Endothelial cell (in vitro differentiated cells): Measurements from ENCODE around the gene TNS4. TPM values are rescaled to one million over a fixed set of nuclear protein-coding genes. Genes with fewer than 3 reads are reported as not detected.

ENCODE experiments used
- DNase-seq: peaks from one replicate; pipeline ENCODE4 v3.0.0; 2021; ENCODE audit warnings: low spot score
- H3K27ac Mint-ChIP-seq: one replicate; pipeline ENCODE4 v1.8.0; 2021; ENCODE audit warnings: mixed read lengths, inconsistent platforms; ENCODE audit not compliant: unreplicated experiment
- H3K27me3 Mint-ChIP-seq: one replicate; pipeline ENCODE4 v1.8.0; 2021; ENCODE audit warnings: mild to moderate bottlenecking, moderate library complexity, mixed read lengths, inconsistent platforms; ENCODE audit not compliant: unreplicated experiment
- H3K36me3 Mint-ChIP-seq: one replicate; pipeline ENCODE4 v1.8.0; 2021; ENCODE audit warnings: mild to moderate bottlenecking, low read depth, mixed read lengths, inconsistent platforms; ENCODE audit not compliant: unreplicated experiment
- H3K4me1 Mint-ChIP-seq: one replicate; pipeline ENCODE4 v1.8.0; 2021; ENCODE audit warnings: mild to moderate bottlenecking, mixed read lengths, inconsistent platforms; ENCODE audit not compliant: unreplicated experiment
- H3K4me3 Mint-ChIP-seq: one replicate; pipeline ENCODE4 v1.8.0; 2021; ENCODE audit warnings: mild to moderate bottlenecking, mixed read lengths, inconsistent platforms; ENCODE audit not compliant: unreplicated experiment
- H3K9me3 Mint-ChIP-seq: one replicate; pipeline ENCODE4 v1.8.0; 2021; ENCODE audit warnings: mixed read lengths, inconsistent platforms; ENCODE audit not compliant: unreplicated experiment
- CTCF ChIP-seq: fragments of 200-600 bp; sonication (generic); IDR thresholded peaks from one replicate; pipeline ENCODE4 v1.5.0; 2021; ENCODE audit warnings: antibody characterized with exemption; ENCODE audit not compliant: unreplicated experiment
- total RNA-seq: library from RNA; stranded (reverse); fragmentation: NEBNext Ultra II Directional; extraction: Animal tissue kit (Norgen Biotek cat#: 25700); gene quantifications from one replicate; pipeline ENCODE4 v1.2.1, GENCODE V29; 2021; ENCODE audit not compliant: unreplicated experiment

Gene TNS4
- total RNA-seq, 1 donor from 2014 or later, result 0.08 TPM

- no peaks in the 10 kb centered on the region for H3K9me3 Mint-ChIP-seq
- H3K4me3 Mint-ChIP-seq, result no peak overlapping the region
- peaks cover 6% of the 10 kb centered on the region for H3K4me1 Mint-ChIP-seq
- no peak for DNase-seq
- no peaks in the 10 kb centered on the region for H3K36me3 Mint-ChIP-seq
- no peak overlapping the region for H3K27ac Mint-ChIP-seq
- no peak for TF ChIP-seq CTCF
- peaks cover 4% of the 10 kb centered on the region for H3K27me3 Mint-ChIP-seq
Observed at GRCh38 chr17:40493697-40494096, 7.7 kb downstream of the TNS4 start.

- no peak for DNase-seq
- Mint-ChIP-seq H3K4me1 (peaks cover 6% of the 10 kb centered on the region), H3K27ac (no peak overlapping the region)
Observed at GRCh38 chr17:40491486-40491885, 9.9 kb downstream of the TNS4 start.

GRCh38 chr17:40490982-40491381 lies 10.4 kb downstream of the TNS4 start:
- peaks cover 12% of the 10 kb centered on the region for H3K4me1 Mint-ChIP-seq
- no peak overlapping the region for H3K4me3 Mint-ChIP-seq
- TF ChIP-seq CTCF, result no peak
- no peaks in the 10 kb centered on the region for H3K9me3 Mint-ChIP-seq
- no peaks in the 10 kb centered on the region for H3K36me3 Mint-ChIP-seq
- no peak for DNase-seq
- peaks cover 10% of the 10 kb centered on the region for H3K27me3 Mint-ChIP-seq
- no peak overlapping the region for H3K27ac Mint-ChIP-seq

More at GRCh38 chr17:40491486-40491885, 9.9 kb downstream of the TNS4 start:
- H3K36me3 Mint-ChIP-seq, result no peaks in the 10 kb centered on the region
- TF ChIP-seq CTCF, result no peak
- no peaks in the 10 kb centered on the region for H3K9me3 Mint-ChIP-seq
- peaks cover 9% of the 10 kb centered on the region for H3K27me3 Mint-ChIP-seq
- H3K4me3 Mint-ChIP-seq, result no peak overlapping the region

- H3K4me3 Mint-ChIP-seq, result no peak overlapping the region
- H3K4me1 Mint-ChIP-seq, result peaks cover 15% of the 10 kb centered on the region
- H3K27ac Mint-ChIP-seq, result no peak overlapping the region
Observed at GRCh38 chr17:40490289-40490853, 11.1 kb downstream of the TNS4 start.

More at GRCh38 chr17:40490289-40490853, 11.1 kb downstream of the TNS4 start:
- H3K27me3 Mint-ChIP-seq, result peaks cover 8% of the 10 kb centered on the region
- DNase-seq, result no peak
- H3K36me3 Mint-ChIP-seq, result no peaks in the 10 kb centered on the region
- no peak for TF ChIP-seq CTCF
- no peaks in the 10 kb centered on the region for H3K9me3 Mint-ChIP-seq
